ENCODE data around the gene TMEM51.

- TF ChIP-seq CTCF (IDR thresholded peaks at IDR 0.05; ENCODE audit: insufficient read depth, low read depth, low read length) (no peak), EZH2 (IDR thresholded peaks at IDR 0.05; ENCODE audit: insufficient read depth, low read length) (no peak)
These were observed 2.2 kb upstream of the TMEM51 start for GRCh38 chr1:15151377-15151806.

Measured in astrocyte (in vitro differentiated cells and primary cell).